GM21786 (cell line): ENCODE data around the gene OR52K2.
"Not testable (repeated sequence)": the region's sequence is repeated elsewhere in the genome, so short reads cannot be mapped to it uniquely, and the experiment has no call there.

Experiments used
- ATAC-seq: cut with Tn5 transposase; IDR thresholded peaks from one replicate; pipeline ENCODE4 v1.9.1; 2021; ENCODE audit not compliant: unreplicated experiment

OR52K2 gene

DNA sequence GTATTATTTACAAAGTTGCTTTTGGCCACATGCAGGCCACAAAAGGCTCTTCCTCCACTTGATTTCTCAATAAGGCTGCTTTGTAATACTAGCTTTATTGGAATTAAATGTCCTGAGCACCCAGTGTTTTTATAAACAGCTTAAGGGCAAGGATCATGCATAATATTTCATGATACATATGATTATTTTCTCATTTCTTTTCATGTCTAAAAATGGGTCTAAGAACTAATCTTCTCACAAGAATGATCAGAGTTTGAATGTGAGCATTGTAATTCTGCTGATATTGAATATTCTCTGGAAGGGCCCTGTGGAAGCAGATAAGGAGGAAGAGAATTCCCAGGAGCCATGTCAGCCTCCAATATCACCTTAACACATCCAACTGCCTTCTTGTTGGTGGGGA, at the start of gene OR52K2:
TSS of gene OR52K2 (plus strand) at position 301 of the 400 bp plus-strand sequence. CDS start at position 346, 45 bp downstream.
- ATAC-seq, result no peak

DNA sequence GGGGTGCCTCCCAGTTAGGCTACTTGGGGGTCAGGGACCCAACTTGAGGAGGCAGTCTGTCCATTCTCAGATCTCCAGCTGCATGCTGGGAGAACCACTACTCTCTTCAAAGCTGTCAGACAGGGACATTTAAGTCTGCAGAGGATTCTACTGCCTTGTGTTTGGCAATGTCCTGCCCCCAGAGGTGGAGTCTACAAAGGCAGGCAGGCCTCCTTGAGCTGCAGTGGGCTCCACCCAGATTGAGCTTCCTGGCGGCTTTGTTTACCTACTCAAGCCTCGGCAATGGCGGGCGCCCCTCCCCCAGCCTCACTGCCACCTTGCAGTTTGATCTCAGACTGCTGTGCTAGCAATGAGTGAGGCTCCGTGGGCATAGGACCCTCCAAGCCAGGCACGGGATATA, 42.9 kb upstream of the OR52K2 start:
- ATAC-seq, result not testable (repeated sequence)

DNA sequence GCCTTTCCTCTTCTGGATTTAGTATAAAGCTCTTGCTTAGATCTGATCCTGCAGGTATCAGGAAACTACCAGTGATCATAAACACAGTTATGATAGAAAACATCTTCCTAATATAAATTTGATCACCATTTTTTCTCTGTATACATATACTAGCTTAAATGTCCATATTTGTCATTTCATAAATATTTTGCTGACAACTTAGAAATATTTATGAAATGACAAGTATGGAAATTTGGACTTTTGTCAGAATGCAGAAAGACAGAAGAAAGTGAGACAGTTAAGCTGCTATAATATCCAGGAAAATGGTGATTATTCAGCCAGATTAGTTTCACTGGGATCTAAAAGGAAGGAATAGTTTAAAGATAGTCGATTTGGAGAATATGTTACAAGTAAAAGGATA, 32.8 kb upstream of the OR52K2 start:
- no peak for ATAC-seq

DNA sequence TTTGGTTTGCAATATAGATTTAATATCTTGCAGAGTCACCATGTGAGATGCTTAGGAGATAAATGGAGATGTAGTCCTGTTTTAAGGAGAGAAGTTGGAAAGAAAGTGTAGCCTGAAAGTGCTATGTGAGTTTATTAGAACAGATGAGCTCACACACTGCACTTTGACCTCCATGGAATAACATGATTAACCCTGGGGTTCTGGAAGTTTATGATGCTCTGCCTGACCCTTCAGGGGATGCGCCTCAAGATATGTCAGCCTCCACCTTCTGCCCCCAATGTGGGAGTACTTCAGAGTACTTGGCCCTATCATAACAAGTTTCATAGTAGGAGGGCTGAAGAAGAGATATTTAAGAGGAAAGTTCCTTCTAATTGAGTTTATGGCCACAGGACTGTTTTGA, 32.3 kb upstream of the OR52K2 start:
- no peak for ATAC-seq

DNA sequence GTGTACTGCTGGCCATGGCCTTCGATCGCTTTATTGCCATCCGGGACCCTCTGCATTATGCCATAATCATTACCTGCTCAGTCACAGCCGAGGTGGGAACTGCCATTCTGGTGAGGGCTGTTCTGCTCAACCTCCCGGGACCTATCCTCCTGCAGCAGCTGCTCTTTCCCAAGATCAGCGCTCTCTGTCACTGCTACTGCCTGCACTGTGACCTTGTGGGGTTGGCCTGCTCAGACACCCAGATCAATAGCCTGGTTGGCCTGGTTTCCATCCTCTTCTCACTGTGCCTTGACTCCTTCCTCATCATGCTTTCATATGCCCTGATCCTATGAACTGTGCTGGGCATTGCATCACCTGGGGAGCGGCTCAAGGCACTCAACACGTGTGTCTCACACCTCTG, 30.7 kb upstream of the OR52K2 start:
- ATAC-seq, result no peak

DNA sequence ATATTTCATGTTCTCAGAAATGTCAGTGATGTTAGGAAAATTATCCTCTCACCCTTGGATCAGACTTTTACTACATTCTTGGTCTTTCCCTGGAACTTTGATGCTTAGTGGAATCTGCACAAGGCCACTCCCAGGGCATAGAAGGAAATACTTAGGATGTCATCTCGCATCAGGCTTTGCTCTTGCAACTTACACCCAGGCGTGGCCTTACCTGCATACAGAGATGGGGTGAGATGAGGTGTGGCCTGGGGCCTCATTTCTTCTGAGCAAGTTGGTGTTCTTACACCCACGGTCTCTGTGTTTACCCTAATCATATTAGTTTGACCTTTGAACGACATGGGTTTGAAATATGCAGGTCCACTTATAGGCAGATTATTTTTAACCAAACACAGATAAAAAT, 19.0 kb upstream of the OR52K2 start:
- ATAC-seq, result no peak

DNA sequence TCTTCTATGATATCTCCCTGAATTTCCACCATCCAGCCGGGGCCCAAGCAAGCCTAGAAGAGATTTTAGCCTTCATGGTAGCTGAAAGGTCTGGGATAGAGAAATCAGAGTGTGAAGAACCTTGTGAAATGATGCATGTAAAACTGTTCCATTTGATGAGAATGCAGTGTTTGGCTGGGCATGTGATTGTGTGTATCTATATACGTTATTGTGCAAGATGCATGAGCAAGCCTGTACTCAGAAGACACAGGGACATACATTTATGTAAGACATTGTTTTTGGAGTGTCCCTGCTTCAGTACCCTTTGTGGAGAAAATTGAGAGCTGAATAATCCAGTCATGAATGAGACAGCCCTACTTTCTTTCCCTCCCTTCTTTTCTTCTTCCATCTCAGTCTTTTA, 15.2 kb upstream of the OR52K2 start:
- no peak for ATAC-seq

DNA sequence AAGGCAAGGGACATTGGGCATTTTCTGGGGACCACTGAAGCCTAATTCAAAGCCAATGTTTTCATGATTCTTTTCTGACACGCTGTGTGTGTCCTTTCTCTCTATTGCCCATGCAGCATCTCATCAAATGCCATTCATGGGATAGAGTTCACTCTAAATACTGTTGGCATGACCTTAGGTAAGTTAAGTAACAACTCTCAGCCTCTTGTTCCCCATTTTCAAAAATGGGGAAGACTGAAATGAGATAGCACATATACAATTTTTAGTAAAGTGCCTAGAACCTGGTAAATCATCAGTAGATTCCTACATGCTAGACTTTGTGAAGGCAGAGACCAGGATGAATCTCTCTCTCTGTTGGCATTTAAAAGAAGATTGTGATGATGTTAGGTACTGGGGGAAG, 12.7 kb upstream of the OR52K2 start:
- no peak for ATAC-seq

DNA sequence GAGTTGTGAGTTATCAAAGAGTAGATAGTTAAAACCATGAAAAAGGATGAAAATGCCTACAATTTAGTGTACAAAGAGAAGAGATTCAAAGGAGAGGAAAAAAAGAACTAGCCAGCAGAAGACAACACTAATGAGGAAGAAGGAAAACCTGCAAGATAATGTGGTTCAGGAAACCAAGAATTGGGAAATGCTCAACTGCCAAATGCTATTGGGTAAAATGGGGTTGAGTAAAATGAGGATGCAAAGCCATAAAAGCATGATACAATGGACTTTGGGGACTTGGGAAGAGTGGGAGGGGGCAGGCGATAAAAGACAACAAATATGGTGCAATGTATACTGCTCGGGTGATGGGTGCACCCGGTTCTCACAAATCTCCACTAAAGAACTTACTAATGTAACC, 7.6 kb upstream of the OR52K2 start:
- ATAC-seq, result no peak

DNA sequence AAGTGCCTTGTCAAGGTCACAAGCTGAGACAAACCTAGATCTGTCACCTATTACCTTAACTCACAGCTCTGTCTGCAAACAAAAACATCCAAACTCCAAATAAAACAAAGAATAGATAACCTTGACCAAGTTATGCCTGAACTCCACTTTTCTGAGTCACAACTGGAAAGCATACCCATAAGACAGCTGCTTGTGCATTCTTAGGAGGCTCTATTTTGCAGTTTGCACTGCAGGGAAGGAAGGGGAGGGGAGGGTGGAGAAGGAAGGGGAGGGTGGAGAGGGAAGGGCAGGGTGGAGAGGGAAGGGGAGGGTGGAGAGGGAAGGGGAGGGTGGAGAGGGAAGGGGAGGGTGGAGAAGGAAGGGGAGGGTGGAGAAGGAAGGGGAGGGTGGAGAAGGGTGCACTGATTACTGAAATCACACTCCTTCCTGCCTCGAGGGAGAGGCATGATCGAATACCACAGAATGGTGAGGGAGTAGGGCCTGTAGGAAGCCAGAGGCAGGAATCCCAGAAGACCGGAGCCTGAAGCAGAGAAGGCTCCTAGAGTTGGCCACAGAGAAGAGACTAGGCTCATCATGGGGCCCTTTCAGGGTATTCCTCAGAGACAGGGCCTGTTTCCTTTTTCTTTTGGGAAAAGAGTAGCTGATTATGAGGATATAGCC, 5.7 kb upstream of the OR52K2 start:
- ATAC-seq, result no peak

DNA sequence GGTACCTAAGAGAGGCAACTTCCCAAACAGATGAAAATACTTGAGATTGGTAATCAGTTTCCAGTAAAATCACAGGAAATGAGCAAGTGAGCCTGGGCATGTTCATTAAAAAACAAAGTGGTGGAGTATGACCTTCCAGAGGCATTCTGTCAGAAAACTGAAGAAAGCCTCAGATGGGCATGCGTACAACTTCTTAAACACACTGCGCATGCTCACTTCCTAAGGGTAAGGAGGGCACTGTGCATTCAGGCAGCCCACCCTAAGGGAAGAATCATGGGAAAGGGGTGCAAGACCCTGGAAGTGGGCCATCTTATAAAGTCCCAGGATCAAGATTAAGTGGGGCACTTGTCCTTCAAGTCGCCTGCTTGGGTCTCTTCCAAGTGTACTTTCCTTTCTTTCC, 4.0 kb downstream of the OR52K2 start:
- ATAC-seq, result no peak

DNA sequence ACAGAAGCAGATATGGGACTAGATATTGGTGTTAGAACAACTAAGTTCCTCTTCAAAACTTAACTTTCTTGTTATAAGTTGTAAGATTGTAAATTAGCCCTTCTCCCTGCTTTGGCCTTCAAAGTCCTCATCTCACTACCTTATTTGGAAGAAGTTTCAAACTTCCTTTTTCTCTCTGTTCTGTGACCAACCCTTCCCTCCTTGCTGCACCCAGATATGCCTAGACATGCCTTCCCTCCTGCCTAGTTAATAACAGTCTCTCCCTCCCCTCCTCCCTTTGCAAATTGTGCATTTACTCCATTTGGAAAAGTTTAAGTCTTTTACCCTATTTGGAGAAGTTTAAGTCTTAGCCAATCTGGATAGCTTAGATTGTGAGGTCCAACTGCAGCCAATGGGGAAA, 4.9 kb downstream of the OR52K2 start:
- no peak for ATAC-seq

DNA sequence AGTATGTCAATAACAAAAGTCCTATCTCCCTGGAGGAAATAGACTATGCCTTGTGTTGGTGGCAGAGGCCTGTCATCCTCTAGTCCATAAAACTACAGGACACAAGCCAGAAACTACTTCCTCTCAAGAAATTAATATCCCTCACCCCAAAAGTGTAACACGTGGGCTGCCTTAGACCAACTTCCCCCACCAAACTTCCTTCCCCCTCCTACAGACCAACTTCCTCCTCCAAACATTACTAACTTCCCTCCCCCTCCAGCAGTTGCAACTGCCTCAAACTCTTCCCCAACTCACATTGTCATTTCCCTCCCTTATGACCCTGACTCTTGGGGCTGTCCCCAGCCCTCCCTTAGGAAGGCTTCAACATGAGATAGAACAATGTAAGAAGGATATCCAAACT, 6.3 kb downstream of the OR52K2 start:
- ATAC-seq, result no peak

DNA sequence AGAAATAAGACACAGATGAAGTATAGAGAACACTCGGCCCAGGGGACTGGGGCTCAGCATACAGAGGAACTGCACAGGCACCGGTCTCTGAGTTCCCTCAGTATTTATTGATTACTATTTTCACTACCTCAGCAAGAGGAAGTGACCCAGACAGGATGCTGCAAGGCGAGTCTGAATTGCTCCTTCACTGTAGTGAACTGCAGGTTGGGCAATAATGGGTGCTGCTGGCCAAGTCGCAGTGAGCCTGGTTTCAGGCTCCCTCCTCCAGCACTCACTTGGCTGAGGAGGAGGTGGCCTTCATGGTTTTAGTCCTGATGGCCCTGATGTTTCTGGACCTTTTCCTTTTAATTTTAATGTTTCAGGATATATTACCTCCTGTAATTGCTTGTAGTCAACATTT, 10.4 kb downstream of the OR52K2 start:
- ATAC-seq, result peak; percentile 79

DNA sequence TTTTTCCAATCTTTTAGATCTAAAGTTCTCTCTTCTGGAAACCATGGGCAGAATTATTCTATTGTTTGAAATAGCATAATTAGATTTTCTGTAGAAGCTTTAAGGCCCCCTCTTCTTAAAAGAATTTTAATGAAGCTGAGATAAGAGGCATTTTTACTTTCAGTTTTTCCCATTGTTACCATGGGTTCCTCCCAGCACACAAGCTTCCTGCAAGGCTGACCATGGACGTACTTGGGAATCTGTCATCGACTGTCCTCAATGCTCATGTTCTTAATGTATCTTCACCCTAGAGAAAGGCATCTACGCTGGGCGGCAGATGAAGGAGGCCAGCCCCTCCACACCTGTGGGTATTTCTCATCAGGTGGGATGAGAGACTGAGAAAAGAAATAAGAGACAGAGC, 11.1 kb downstream of the OR52K2 start:
- ATAC-seq, result no peak

DNA sequence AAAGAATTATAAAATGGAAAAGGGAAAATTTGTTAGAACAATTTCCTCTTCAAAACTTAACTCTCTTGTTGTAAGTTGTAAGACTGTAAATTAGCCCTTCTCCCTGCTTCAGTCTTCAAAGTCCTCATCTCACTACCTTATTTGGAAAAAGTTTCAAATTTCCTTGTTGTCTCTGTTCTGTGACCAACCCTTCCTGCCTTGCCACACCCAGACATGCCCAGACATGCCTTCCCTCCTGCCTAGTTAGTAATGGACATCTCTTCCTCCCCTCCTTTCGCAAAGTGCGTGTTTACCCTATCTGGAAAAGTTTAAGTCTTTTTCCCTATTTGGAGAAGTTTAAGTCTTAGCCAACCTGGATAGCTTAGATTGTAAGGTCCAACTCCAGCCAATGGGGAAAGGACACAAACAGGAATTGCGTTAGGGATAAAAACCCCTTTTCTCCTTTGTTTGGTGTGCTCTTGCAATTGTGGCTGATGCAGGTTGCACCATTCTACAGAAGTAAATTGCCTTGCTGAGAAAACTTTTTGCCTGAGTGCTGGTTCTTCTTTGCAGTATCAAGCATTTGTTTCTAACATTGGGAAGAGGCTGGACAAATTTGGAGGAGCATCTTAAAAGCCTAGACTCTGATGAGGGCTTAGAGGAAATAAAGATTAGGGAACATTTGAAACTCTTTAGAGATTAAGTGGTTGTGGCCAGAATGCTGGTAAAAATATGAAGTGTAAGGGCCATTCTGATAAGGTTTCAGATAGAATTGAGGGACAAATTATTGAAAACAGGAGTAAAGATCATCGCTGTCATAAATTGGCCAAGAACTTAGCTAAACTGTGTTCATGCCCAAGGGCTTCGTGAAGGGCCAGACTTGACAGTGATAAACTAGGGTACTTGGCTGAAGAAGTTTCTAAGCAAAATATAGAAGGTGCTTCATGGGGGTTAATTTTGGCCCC, 15.4 kb downstream of the OR52K2 start:
- no peak for ATAC-seq

DNA sequence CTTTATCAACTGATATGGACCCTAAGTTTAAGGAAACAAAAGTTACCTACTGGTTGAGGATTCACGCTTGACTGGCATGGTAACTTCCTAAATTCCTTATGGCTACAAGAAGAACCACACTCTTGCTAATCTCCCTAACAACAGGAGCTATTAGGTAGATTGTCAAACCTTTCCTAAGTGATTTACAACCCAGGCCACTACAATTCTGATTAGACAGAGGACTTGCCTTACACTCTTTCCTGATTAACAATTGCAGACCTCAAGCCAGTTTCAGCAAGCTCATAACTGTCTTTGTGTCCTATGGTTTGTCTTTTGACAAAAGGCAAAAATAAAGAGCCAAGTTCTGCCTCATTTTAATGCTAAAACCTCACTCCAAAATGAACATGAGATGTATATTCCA, 16.3 kb downstream of the OR52K2 start:
- no peak for ATAC-seq

DNA sequence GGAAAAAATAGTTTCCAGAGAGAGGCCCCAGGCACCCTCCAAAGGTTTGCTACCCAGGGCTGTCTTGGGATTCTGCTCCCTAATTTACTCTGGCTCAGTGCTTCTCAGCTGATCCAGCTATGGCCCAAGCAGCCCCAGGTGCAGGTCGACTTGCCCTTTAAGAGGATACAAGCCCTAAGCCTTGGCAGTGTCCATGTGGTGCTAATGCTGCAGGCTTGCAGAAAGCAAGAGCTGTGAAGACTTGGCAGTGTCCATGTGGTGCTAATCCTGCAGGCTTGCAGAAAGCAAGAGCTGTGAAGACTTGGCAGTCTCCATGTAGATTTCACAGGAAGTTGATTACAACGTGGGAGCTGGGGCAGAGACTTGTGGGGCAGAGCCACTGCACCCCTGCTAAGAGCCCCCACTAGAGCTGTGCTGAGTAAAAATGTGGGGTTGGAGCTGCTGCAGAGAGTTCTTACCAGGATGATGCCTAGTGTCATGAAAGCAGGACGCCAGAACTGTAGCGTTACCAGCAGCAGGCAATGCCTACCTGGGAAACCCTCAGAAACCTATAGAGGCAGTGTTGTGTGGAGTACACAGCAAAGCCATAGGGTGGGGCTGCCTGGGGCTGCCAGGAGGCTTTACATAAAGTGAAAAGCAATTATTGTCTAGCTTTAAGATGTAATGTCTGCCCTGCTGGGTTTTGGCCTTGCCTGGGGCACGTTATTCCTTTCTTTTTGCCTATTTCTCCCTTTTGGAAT, 17.2 kb downstream of the OR52K2 start:
- no peak for ATAC-seq

DNA sequence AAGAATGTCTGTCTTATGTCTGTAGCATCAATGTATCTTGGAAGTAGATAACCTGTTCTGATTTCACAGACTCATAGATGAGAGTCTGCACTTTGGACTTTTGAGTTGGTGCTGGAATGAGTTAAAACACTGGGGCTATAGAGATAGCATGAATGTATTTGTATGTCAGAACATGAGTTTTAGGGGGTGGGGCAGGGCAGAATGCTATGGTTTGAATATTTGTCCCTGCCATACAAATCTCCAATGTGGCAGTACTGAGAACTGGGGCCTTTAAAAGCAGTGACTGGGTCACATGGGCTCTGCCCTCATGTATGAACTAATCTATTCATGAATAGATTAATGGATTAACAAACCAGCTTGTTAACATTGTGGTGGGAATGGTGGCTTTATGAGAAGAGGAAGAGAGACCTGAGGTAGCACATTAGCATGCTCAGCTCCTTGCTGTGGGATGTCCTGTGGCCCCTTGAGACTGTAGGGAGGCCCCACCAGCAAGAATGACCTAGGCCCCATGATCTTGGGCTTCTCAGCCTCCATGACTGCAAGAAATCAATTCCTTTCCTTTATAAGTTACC, 17.9 kb downstream of the OR52K2 start:
- no peak for ATAC-seq

DNA sequence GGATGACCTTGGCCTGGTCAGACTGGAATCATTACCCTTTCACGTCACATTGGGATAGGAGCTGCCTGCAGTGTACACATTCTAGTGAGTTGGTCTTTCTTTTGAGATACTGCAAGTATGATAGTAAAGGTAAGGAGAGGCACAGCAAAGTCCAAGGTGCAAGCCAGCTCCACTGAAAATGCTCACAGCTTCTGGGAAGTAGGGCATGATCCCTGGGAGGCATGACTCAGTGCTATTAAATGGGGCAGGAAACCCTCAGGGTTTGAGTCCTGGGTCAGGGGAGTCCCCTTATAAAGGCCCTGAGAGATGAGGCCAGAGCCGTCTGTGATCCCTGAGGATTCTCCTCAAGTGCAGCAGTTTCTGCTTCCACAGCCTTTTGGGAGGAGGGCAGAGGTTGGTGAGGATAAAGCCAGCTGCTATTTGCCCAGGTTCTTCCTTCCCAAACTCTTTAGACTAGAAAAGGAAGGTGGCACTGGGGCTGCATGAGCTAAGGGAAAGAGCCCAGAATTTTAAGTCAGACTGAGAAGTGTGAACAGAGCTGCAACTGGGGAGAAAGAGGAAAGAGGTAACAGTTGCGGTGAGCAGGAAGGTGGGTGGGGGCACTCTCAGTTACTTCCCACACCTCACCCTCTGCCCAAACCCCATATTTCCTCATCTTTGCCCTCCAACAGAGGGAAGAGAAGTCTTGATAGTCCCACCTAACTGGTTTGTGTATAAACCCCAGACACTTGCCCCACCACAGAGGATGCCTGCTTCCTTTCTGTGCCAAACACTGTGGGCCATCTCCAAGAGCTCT, 18.9 kb downstream of the OR52K2 start:
- no peak for ATAC-seq

DNA sequence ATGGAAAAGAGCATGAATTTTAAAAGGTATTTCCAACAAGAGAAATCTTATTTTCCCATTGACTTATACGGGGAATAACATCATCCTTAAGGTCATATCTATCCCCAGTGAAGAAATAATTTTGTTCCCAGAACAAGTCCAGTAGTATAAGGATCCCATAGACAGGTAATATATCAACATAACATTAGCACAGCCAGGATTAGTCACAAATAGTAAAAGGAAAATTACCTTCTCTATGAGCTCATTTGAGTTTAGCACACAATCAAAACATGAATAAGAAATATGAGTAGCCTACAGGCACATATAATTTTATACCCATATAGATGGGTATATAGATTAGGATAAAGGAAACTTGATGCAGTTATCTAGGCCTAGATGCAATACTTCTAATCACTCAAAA, 30.5 kb downstream of the OR52K2 start:
- ATAC-seq, result no peak
